Prostate gland (tissue), 2 donors: ENCODE measurements around the gene PDE4DIP.
"Not testable (repeated sequence)": the region's sequence is repeated elsewhere in the genome, so short reads cannot be mapped to it uniquely, and the experiment has no call there.

ENCODE experiments used
- CTCF ChIP-seq, 4 experiments: fragments of 200-600 bp in 2 of 4; fragments of 450-650 bp in 2 of 4; sonication (generic) in 2 of 4; IDR thresholded peaks; 1 replicate in 3 of 4; 2 replicates in 1 of 4; pipeline ENCODE4 v1.5.1; 2016 to 2019; ENCODE audit warnings: antibody characterized with exemption in 4 of 4, mild to moderate bottlenecking in 2 of 4, moderate library complexity in 2 of 4
- POLR2A ChIP-seq: fragments of 450-650 bp; IDR thresholded peaks from one replicate; pipeline ENCODE4 v1.6.1; 2016; ENCODE audit warnings: antibody characterized with exemption, mild to moderate bottlenecking

GRCh38 chr1:148966084-148966483 is 121.9 kb downstream of the PDE4DIP start:
- TF ChIP-seq POLR2A; CTCF (IDR thresholded peaks at IDR 0.05): not testable (repeated sequence)
